ENCODE data around the gene LRP5. TPM values are rescaled to one million over a fixed set of nuclear protein-coding genes. Genes with fewer than 3 reads are reported as not detected.

LRP5 gene
- total and polyA plus RNA-seq, 9 of the 15 experiments (the other 6 are each of a cell fraction or from before 2014, with no cell fraction given): 0.48 to 44.2 (median 13.5) TPM

- Histone ChIP-seq H4K20me1 (replicated peaks; ENCODE audit: control insufficient read depth, insufficient read depth, low read length) (peaks cover 7% of the 10 kb centered on the region; the same call in 1 of the 2 replicates), H3K9ac (ENCODE audit: insufficient read depth in 1 of 2, low read depth in 2 of 2, low read length in 2 of 2) (no peak overlapping the region), H3K4me2 (ENCODE audit: insufficient read depth, low read length) (no peak overlapping the region), H3K9me1 (ENCODE audit: control insufficient read depth, insufficient read depth, low read length) (no peaks in the 10 kb centered on the region), H3K27ac (ENCODE audit: extremely low read depth, low read depth, low read length) (no peak overlapping the region), H3K9me3 (replicated peaks; ENCODE audit: control insufficient read depth, insufficient read depth, low read depth, low read length) (no peaks in the 10 kb centered on the region), H3K36me3 (ENCODE audit: control insufficient read depth, insufficient read depth, low read length) (peaks cover 23% of the 10 kb centered on the region; the same call in 1 of the 3 replicates), H3K4me3 (no peak overlapping the region), H3K27me3 (ENCODE audit: control insufficient read depth in 2 of 2, insufficient read depth in 2 of 2, low read length in 2 of 2) (no peaks in the 10 kb centered on the region), H3K4me1 (replicated peaks in 1 of 2; ENCODE audit: control insufficient read depth in 2 of 2, insufficient read depth in 2 of 2, low read length in 2 of 2) (no peaks in the 10 kb centered on the region), H2AFZ (ENCODE audit: low read depth, low read length) (no peak overlapping the region), H3K79me2 (ENCODE audit: control insufficient read depth, insufficient read depth, low read length) (peaks cover 97% of the 10 kb centered on the region)
- 84% methylated on average over 6 of the region's 6 CpGs for WGBS (ENCODE audit: insufficient coverage, low coverage, missing lambda C conversion rate)
- no TSS peak for BruUV-seq (replicated peaks)
- POLR2A ChIA-PET: interaction anchor here (0.7 to 1.0 kb wide), 2 partner anchors 11 to 18 kb away, joined by 3 read pairs; no protein-coding TSS in a partner anchor
- intact Hi-C loops (cut with micrococcal nuclease) (no loop called here), in situ Hi-C loops (cut with MboI) (no loop called here)
- FAIRE-seq (peak; percentile 32), DNase-seq (ENCODE audit: extremely low read depth in 1 of 4, low spot score in 3 of 4) (no peak), ATAC-seq (peak; percentile 35; the same call in 1 of the 3 replicates)
- TF ChIP-seq CBX8 (IDR thresholded peaks at IDR 0.05; ENCODE audit: borderline replicate concordance, extremely low read depth, low read depth, low read length, poor library complexity, severe bottlenecking) (no peak), SREBF1 (IDR thresholded peaks at IDR 0.05; ENCODE audit: borderline replicate concordance, low read depth, low read length) (no peak), ARHGAP35 (IDR thresholded peaks at IDR 0.05; ENCODE audit: partially characterized antibody) (no peak), SOX6 (IDR thresholded peaks at IDR 0.05) (no peak), TCFL5 (CRISPR knock-in tag; conservative IDR thresholded peaks at IDR 0.05) (no peak), NFIC (IDR thresholded peaks at IDR 0.05) (no peak), ETV5 (CRISPR knock-in tag; IDR thresholded peaks at IDR 0.05; ENCODE audit: low read depth) (no peak), TEAD1 (CRISPR knock-in tag; IDR thresholded peaks at IDR 0.05) (no peak), HNRNPH1 (optimal IDR thresholded peaks at IDR 0.05; ENCODE audit: low read depth, low read length) (no peak), MEF2A (IDR thresholded peaks at IDR 0.05; ENCODE audit: control insufficient read depth, low read depth, low read length) (no peak), AFF1 (IDR thresholded peaks at IDR 0.05; ENCODE audit: low read depth in 1 of 2, partially characterized antibody in 2 of 2) (no peak), ZZZ3 (IDR thresholded peaks at IDR 0.05) (no peak), NR2F6 (CRISPR knock-in tag; IDR thresholded peaks at IDR 0.05) (no peak), SNIP1 (IDR thresholded peaks at IDR 0.05; ENCODE audit: low read depth) (no peak)
- CTCF ChIA-PET (ENCODE audit: low intra/inter-chr PET ratio): no interaction called here
Measured at GRCh38 chr11:68481579-68482240, 169.3 kb downstream of the LRP5 start.

Data from K562 (cell line).